DMS153 treated with DMSO at 0.1 percent for 48 hours (cell line): ENCODE measurements around the gene GPR18.
"Not testable (repeated sequence)": the region's sequence is repeated elsewhere in the genome, so short reads cannot be mapped to it uniquely, and the experiment has no call there.

Experiments
- DNase-seq: peaks from one replicate; lab custom pipeline; 2025; ENCODE audit not compliant: unreplicated experiment; lab: John Stamatoyannopoulos, UW

Gene GPR18

DNA sequence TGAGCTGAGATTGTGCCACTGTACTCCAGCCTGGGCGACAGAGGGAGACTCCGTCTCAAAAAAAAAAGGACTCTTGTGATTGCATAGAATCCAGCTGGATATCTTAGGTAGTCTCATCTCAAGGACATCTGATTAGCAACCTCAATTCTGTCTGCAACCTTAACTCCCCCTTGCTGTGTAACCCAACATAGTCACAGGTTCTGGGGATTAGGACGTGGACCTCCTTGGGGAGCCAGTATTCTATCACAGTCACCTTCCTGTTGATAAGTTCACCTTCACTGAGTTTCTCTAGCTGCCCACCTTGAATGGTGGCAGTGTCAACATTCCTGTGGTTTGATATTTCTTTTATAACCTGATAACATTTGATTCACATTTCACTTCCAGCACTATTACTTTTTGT, 27.2 kb downstream of the GPR18 start:
- DNase-seq: no peak

DNA sequence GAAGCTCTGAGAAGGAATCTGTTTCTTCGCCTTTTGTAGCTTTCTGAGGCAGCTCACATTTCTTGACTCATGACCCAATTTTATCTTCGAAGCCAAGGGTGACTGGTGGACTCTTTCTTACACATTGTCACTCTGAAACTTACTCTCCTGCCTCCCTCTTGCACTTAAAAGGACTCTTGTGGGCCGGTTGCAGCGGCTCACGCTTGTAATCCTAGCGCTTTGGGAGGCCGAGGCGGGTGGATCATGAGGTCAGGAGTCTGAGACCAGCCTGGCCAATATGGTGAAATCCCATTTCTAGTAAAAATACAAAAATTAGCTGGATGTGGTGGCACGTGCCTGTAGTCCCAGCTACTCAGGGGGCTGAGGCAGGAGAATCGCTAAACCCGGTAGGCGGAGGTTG, 27.6 kb downstream of the GPR18 start:
- not testable (repeated sequence) for DNase-seq

DNA sequence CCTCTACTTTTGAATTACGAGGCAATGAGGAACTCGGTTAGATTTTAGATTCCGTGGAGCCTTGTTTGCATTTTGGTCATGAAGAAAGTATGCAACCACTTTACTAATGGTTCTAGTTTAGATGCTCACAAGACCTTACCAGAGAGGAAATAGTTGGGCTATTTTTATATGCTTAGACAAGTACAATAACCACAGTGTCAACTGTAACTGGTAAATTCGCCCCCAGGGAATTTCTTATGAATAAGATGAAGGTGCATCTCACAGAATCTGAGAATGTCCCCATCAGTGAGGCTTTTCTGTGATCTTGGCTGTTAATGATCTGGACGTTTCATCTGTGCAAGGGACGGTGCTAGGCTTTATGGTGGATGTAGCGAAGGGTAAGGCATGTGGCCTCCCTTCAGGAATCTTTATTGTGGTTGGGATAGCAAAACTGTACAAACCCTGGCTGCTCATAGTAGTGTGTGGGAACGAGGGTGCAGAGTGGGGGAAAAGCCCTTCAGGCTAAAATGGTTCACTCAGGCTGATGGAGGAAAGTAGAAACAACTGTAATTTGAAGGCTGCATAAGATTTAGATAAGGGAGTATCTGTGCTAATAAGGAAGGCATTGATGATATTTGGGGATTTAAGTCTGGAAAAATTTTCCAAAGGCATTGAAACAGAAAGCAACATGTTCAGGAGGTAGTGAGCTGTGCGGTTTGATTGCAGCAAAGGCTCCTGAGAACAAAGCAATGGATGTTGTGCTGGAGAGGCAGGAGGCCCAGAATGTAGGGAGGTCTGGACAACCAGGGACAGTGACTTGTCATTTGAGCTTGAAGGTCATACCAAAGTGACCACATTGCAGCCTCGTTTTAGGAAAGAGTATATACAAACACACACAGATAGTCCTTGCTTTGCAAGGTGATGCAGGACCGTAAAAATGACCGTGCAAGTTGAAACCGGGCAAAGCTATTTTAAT, 29.2 kb downstream of the GPR18 start:
- DNase-seq: no peak

DNA sequence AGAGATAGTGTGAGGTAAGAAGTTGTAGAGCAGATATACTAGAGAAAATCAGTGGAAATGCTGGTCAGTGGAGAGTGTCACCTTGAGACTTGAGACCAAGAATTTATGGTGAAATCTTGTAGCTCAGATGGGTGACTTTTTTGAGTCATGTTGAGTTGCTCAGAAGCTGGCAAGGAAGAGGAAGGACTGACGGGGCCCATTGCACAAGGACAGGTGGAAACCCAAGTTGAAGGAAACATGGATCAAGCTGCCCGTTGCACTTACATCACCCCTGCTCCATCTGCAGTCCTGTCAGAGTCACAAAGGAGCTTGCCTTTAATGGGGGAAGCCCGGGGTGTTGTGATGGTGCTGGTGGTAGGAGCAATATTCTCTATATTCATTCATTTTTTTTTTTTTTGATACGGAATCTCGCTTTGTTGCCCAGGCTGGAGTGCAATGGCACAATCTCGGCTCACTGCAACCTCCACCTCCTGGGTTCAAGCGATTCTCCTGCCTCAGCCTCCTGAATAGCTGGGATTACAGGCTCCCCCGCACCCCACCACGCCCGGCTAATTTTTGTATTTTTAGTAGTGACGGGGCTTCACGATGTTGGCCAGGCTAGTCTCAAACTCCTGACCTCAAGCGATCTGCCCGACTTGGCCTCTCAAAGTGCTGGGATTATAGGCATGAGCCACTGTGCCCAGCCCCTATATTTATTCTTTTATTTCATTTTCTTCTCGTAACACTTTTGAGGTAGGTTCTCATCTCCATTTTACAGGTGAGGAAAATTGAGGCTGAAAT, 30.1 kb downstream of the GPR18 start:
- no peak for DNase-seq

DNA sequence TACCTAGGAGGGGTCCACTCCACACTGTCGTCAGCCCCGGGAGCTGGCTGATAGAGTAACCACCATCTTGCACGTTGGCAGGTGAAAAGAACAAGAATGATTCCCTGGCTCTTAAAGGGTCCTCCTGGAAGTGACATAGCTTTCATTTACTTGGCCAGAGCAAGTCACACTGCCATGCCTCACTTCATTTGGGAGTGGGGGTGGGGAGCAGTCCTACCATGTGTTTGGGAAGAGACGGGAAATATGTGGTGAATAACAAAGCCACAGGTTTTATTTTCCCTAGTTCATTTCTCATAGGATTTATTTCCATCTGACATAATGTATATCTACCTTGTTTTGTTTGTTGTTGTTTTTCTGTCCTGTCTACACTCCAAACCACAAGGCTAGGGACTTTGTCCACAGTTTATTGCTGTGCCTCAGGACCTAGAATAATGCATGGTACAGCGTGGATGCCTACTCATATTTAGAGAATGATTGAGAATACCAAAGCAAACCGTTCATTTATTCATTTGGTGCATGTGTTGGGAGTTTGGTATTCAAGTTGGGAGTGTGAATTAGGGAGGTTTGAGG, 30.8 kb downstream of the GPR18 start:
- DNase-seq: no peak

DNA sequence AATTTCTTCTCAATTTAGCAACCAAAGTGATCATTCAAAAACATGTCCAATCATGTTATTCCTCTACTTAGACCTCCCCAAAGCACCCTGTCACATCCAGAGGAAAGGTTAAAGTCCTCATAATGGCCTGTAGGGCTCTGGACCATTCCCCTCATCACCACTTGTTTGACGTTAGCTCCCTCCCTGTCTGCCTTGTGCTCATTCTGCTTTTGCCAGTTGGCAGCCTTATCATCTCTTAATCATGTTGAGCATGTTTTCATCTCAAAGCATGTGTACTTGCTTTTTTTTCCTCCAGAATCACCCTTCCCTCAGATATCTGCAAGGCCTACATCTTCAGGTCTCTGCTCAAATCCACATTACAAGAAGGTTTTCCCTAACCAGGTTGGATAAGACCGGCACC, 31.7 kb downstream of the GPR18 start:
- DNase-seq: no peak

GRCh38 chr13:99225078-99225477, 33.1 kb downstream of the GPR18 start:
- DNase-seq: no peak

DNA sequence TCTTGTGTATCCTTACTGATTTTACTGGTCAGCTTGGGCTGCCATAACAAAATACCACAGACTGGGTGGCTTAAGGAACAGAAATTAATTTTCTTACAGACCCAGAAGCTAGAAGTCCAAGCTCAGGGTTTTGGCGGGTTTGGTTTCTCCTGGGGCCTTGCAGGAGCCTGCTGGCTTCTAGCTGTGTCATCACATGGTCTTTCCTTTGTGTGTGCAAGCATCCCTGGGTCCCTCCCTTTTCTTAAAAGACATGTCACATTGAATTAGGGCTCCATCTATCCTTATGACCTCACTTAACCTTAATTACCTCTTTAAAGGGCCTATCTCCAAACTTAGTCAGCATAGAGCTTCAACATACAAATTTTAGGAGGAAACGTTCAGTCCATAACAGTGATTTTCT, 34.2 kb downstream of the GPR18 start:
- no peak for DNase-seq

DNA sequence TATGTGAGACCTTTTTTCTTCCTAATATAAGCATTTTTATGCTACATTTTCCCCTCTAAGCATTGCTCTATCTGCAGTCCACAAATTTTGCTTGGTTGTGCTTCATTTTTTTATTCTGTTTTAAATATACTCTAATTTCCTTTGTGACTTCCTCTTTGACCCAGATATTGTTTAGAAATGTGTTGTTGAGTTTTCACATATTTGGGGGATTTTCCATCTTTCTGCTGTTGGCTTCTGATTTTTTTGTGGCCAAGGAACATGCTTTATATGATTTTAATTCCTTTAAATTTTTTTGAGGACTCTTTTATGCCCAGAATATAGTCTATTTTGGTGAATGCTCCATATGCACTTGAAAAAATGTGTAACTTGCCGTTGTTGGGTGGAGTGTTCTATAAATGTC, 34.6 kb downstream of the GPR18 start:
- DNase-seq: no peak

- DNase-seq: no peak
Observed at GRCh38 chr13:99221567-99222239, 36.5 kb downstream of the GPR18 start.

DNA sequence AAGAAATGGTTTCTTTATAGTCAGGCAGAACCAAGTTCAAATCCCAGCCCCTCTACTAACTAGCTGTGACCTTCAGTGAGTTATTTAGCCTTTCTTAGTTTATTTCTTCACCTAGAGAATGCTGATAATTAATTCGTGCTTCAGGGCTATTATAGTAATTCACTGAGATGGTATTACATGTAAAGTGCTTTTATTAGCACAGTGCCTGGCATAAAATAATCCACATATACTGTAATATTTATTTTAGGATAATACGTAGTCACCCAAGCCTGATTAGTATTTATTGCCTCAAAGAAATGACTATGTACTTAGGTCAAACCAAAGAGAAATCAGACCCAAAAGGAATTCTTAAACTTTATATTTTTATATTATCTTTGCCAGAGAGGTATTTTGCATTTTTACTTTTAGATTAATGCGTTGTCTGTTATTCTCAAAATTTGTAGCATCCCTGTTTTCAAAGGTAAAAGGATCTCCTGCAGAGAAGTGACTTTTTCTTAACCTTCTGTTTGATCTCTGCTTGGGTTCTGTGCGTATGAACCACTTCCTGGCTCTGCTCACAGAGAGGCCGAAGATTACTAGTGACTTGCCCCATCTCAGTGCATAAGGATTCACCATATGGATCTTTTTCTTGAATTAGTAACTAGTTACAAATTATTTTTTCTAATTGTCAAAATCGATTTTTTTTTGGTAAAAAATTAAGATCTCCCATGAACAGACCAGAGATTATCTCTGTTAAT, 37.8 kb downstream of the GPR18 start:
- no peak for DNase-seq

DNA sequence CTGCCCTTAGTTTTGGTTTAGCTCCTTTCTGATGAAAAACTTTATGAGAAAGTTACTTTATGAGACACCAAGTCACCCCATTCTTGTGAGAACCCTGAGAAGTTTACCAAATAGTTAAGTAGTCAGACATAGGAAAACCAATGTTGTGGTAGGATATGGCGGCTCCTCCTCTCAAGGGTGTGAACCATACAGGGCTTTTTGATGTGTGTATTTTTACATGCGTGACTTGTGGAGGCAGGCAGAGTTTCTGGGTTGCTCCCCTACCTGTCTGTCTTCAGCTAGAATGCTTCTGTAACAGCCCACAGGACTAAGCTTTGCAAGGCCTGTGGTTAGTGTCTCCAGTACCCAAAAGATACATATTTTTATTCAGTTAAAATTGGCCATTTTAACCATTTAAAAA, 39.2 kb downstream of the GPR18 start:
- no peak for DNase-seq

GRCh38 chr13:99218545-99218944, 39.6 kb downstream of the GPR18 start:
- no peak for DNase-seq

- DNase-seq: no peak
Observed at GRCh38 chr13:99218126-99218525, 40.1 kb downstream of the GPR18 start.

GRCh38 chr13:99217461-99218110, 40.6 kb downstream of the GPR18 start:
- no peak for DNase-seq

DNA sequence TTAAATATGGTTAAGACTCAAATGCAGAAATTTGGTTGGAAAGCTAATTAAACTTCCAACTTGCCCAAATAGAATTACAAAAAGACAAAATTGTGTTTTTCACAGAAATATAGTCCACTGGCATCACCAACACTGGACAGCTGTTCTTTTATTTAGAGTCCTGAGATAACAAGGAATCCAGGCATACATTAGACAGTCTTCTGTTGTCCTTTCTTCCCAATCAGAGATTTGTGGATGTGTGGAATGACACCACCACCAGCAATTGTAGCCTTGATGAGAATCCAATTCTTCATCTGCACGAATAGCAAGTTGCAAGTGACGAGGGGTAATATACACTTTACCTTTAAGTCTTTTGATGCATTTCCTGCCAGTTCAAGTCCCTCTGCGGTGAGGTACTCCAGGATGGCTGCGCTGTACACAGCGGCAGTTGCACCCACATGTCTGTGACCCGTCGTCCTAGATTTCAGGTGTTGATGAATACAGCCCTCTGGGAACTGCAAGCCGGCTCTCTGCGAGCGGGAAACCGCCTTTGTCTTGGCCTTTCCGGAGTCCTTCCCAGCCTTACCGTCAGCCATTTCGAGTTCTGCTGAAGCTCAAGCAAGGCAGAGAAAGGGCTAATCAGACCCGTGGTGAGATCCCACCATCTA, 42.9 kb downstream of the GPR18 start:
- peak; percentile 69 for DNase-seq

GRCh38 chr13:99214731-99215130, 43.4 kb downstream of the GPR18 start:
- DNase-seq: no peak

GRCh38 chr13:99214232-99214631, 43.9 kb downstream of the GPR18 start:
- DNase-seq: no peak

DNA sequence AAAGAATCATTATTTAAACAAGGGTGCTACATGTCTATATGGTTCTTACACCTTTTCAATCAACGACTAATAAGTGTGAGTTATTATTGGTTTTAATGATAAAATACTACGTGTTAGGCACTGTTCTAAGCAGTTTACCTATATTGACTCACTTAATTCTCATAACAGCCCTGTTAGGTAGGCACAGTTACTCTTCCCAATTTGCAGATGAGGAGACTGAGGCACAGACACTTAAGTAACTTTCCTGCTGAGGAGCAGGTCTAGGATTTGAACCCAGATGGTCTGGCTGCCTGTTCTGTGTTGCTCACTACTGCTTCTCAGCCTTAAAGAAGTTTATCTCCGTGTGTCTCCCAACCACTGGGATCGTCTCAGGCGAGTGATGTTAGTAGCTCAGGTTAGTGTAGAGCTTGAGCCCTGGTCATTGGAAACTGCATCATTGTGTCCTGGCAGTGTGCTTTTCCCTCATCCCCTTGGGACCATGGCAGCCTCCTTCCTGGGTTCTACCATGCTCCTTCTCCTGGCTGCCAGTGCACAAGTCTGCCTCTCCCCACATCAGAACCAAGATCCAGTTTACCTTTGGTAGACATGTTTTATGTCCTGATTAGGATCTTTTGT, 46.7 kb downstream of the GPR18 start:
- no peak for DNase-seq
